B cell (primary cell): Measurements from ENCODE around the gene SPSB1. TPM values are rescaled to one million over a fixed set of nuclear protein-coding genes. Genes with fewer than 3 reads are reported as not detected.

Experiments
- ATAC-seq: fragments of 200-7000 bp; cut with Tn5 transposase; one replicate; pipeline ENCODE4 v1.10.0; 2021; ENCODE audit warnings: low read depth, mild to moderate bottlenecking, moderate number of reproducible peaks, moderate library complexity
- CTCF ChIA-PET: fragments of 350-600 bp; sonication (Branson Sonifier 250); formaldehyde crosslinking; loops from one replicate; lab custom pipeline; 2021; ENCODE audit warnings: antibody characterized with exemption, inconsistent platforms; lab: Charles Lee
- POLR2A ChIA-PET: fragments of 350-600 bp; sonication (Branson Sonifier 250); formaldehyde crosslinking; loops from one replicate; lab custom pipeline; 2021; ENCODE audit warnings: antibody characterized with exemption; lab: Charles Lee
- DNase-seq: peaks from one replicate; pipeline ENCODE4 v3.0.0; 2013
- H2AFZ ChIP-seq: 2 replicates; pipeline ENCODE4 v1.6.1; 2012; ENCODE audit warnings: mild to moderate bottlenecking, low read depth, low read length; ENCODE audit not compliant: insufficient read depth, poor library complexity, severe bottlenecking
- H3K27ac ChIP-seq, 2 donors: 1 replicate in 1 of 2; 2 replicates in 1 of 2; pipeline ENCODE4 v1.5.1; 2012 to 2013; ENCODE audit warnings: low read length in 2 of 2, mild to moderate bottlenecking in 2 of 2, moderate library complexity in 1 of 2
- H3K27me3 ChIP-seq, 4 experiments: fragments of 200-600 bp in 1 of 4; sonication (generic) in 1 of 4; replicated peaks in 1 of 4; 1 replicate in 2 of 4; 2 replicates in 2 of 4; pipeline versions ENCODE4 v1.6.1 to v1.7.0; 2013 to 2016; ENCODE audit warnings: low read length in 3 of 4, mild to moderate bottlenecking in 2 of 4, mixed read lengths in 1 of 4, moderate library complexity in 1 of 4; ENCODE audit not compliant: insufficient read depth in 4 of 4, control insufficient read depth in 3 of 4; ENCODE audit errors: control extremely low read depth in 1 of 4
- H3K36me3 ChIP-seq, 2 experiments: replicated peaks in 1 of 2; 1 replicate in 1 of 2; 2 replicates in 1 of 2; pipeline versions ENCODE4 v1.6.1 to v1.7.1; 2013; ENCODE audit warnings: low read length in 1 of 2; ENCODE audit not compliant: insufficient read depth in 2 of 2, control insufficient read depth in 1 of 2; ENCODE audit errors: control extremely low read depth in 1 of 2, extremely low read depth in 1 of 2
- H3K4me1 ChIP-seq, 2 donors: fragments of 200-600 bp in 1 of 2; sonication (generic) in 1 of 2; 1 replicate in 1 of 2; 2 replicates in 1 of 2; pipeline versions ENCODE4 v1.5.1 to v1.6.1; 2013 to 2017; ENCODE audit warnings: low read length in 2 of 2; ENCODE audit not compliant: control insufficient read depth in 2 of 2, insufficient read depth in 2 of 2
- H3K4me2 ChIP-seq: replicated peaks from 2 replicates; pipeline ENCODE3; 2012; ENCODE audit warnings: mild to moderate bottlenecking, low read depth, low read length; ENCODE audit not compliant: poor library complexity, severe bottlenecking
- H3K4me3 ChIP-seq, 5 experiments: fragments of 200-600 bp in 1 of 5; sonication (generic) in 1 of 5; 1 replicate in 3 of 5; 2 replicates in 2 of 5; pipeline versions ENCODE4 v1.5.1 to v1.7.0; 2011 to 2016; ENCODE audit warnings: low read length in 4 of 5, mild to moderate bottlenecking in 4 of 5, low read depth in 2 of 5, control low read depth in 1 of 5, moderate library complexity in 1 of 5; ENCODE audit not compliant: insufficient read depth in 1 of 5; ENCODE audit errors: control extremely low read depth in 1 of 5, extremely low read depth in 1 of 5
- H3K79me2 ChIP-seq: fragments of 200-600 bp; sonication (generic); one replicate; pipeline ENCODE4 v1.6.0; 2016; ENCODE audit warnings: low read length; ENCODE audit not compliant: control insufficient read depth, insufficient read depth
- H3K9ac ChIP-seq: fragments of 200-600 bp; sonication (generic); 2 replicates; pipeline ENCODE4 v1.6.1; 2017; ENCODE audit warnings: mild to moderate bottlenecking, low read length, moderate library complexity
- H3K9me3 ChIP-seq, 3 donors: one replicate each; pipeline versions ENCODE4 v1.6.1 to v1.7.1; 2013; ENCODE audit warnings: low read length in 2 of 3; ENCODE audit not compliant: control insufficient read depth in 2 of 3, insufficient read depth in 1 of 3; ENCODE audit errors: control extremely low read depth in 1 of 3
- H4K20me1 ChIP-seq: 2 replicates; pipeline ENCODE4 v1.6.0; 2012; ENCODE audit warnings: mild to moderate bottlenecking, low read length; ENCODE audit not compliant: insufficient read depth, control insufficient read depth, poor library complexity, severe bottlenecking
- H3K27ac Mint-ChIP-seq: one replicate; pipeline ENCODE4 v1.8.0; 2021; ENCODE audit warnings: mixed read lengths
- H3K27me3 Mint-ChIP-seq: one replicate; pipeline ENCODE4 v1.8.0; 2021; ENCODE audit warnings: mixed read lengths
- H3K4me1 Mint-ChIP-seq: one replicate; pipeline ENCODE4 v1.8.0; 2021; ENCODE audit warnings: mixed read lengths
- H3K4me3 Mint-ChIP-seq: one replicate; pipeline ENCODE4 v1.8.0; 2021; ENCODE audit warnings: mixed read lengths
- H3K9me3 Mint-ChIP-seq: one replicate; pipeline ENCODE4 v1.8.0; 2022; ENCODE audit warnings: mixed read lengths; ENCODE audit not compliant: insufficient read depth
- EZH2 ChIP-seq: IDR thresholded peaks from 2 replicates; pipeline ENCODE4 v1.6.1; 2012; ENCODE audit warnings: borderline replicate concordance, low read depth, mild to moderate bottlenecking, moderate library complexity, low read length; ENCODE audit not compliant: insufficient read depth, poor library complexity, severe bottlenecking
- WGBS: methylation state at CpG from one replicate; pipeline ENCODE4 v1.1.5; 2013; ENCODE audit warnings: missing lambda C conversion rate; ENCODE audit not compliant: insufficient coverage; 5-methylcytosine and 5-hydroxymethylcytosine counted together
- intact Hi-C: fragments of 100-400 bp; cut with micrococcal nuclease; formaldehyde crosslinking; loops from one replicate; pipeline ENCODE4 v1.10.0; 2022
- polyA plus RNA-seq: library from polyadenylated mRNA; depleted of rRNA; stranded (reverse); fragments of >200 nt; gene quantifications from 2 replicates; pipeline ENCODE4 v1.2.3, GENCODE V29; 2012
- total RNA-seq, 2 donors: library from RNA; stranded (reverse); fragments of 120-200 nt in 1 of 2; gene quantifications; 1 replicate in 1 of 2; 2 replicates in 1 of 2; pipeline versions ENCODE4 v1.2.3 to v1.2.4, GENCODE V29; 2013 to 2022
- TF ChIP-seq, protein P1 (sequence below): fragments of 200-600 bp; IDR thresholded peaks from one replicate; pipeline ENCODE4 v1.8.0; 2022; ENCODE audit warnings: antibody characterized with exemption, mild to moderate bottlenecking

Gene SPSB1
- total and polyA plus RNA-seq, 2 donors (not counting 1 experiment from before 2014, with no cell fraction given): 1.7 to 9.4 TPM

DNA sequence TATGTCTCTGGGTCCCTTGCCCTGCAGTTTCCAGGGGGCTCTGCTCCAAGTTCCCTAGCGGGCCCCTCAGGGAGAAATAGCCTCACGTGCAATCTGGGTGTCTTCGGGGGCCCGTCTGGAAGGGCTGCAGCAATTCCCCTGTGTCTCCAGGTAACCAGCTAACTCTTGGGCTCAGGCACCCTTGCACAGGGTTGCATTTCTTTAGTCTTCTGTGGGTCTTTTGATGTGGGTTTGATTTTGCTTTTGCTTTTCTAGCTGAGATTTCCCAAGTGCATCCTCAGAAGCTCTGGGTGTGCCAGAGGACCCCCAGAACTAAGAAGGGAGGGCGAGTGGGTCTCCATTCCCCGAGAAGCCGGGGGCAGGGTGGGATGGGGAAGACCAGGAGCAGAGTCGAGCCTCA lies 75.7 kb downstream of the SPSB1 start:
- no peaks in the 10 kb centered on the region for H4K20me1 ChIP-seq

DNA sequence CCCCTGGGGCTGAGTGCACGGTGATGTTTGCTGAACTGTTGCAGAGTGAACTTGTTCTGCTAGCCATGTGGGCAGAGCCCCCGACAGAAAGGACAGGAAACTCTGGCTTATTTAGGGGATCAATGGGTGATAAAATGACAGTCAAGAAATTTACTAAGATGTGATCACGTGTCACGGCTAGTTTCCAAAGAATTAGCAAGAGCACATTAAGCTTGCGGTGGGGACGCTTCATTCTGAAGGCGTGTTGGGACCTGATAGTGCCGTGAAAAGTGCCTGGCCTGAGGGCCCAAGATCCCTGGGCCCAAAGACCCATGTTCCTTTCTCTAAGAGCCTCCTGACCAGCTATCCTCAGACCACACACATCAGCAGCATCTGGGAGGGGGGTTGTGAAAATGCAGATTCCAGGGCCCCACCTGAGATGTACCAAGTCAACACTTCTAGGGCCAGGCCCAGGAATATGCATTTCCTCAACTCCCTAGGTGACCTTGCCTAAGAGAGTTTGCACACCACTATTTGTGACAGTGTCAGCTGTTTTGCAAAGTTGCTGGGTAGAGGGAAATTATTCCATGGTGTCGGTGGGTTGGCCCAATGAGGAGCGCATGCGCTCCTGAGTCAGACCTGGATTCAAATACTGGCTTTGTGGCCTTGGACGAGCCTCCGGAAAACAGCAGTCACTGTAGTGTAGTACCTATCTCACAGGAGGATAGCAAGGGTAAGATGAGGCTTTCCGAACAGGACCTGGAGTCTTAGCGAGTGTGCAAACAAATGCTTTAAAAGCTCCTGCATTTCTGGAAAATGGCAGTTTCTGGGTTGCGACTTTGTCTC lies 77.5 kb downstream of the SPSB1 start:
- Mint-ChIP-seq H3K27ac (peak overlapping the region; percentile 70), H3K4me1 (peaks cover 3% of the 10 kb centered on the region), H3K4me3 (no peak overlapping the region), H3K27me3 (no peaks in the 10 kb centered on the region), H3K9me3 (no peaks in the 10 kb centered on the region)
- POLR2A ChIA-PET: no interaction called here
- Histone ChIP-seq H3K27me3 (no peaks in the 10 kb centered on the region), H4K20me1 (no peaks in the 10 kb centered on the region), H3K9ac (no peak overlapping the region), H3K9me3 (no peaks in the 10 kb centered on the region), H3K27ac (no peak overlapping the region), H3K36me3 (no peaks in the 10 kb centered on the region), H3K4me3 (no peak overlapping the region), H3K4me1 (peaks cover 0 to 6% of the 10 kb centered on the region in 2 donors), H2AFZ (no peak overlapping the region), H3K79me2 (no peaks in the 10 kb centered on the region), H3K4me2 (no peak overlapping the region)
- TF ChIP-seq, protein P1, sequence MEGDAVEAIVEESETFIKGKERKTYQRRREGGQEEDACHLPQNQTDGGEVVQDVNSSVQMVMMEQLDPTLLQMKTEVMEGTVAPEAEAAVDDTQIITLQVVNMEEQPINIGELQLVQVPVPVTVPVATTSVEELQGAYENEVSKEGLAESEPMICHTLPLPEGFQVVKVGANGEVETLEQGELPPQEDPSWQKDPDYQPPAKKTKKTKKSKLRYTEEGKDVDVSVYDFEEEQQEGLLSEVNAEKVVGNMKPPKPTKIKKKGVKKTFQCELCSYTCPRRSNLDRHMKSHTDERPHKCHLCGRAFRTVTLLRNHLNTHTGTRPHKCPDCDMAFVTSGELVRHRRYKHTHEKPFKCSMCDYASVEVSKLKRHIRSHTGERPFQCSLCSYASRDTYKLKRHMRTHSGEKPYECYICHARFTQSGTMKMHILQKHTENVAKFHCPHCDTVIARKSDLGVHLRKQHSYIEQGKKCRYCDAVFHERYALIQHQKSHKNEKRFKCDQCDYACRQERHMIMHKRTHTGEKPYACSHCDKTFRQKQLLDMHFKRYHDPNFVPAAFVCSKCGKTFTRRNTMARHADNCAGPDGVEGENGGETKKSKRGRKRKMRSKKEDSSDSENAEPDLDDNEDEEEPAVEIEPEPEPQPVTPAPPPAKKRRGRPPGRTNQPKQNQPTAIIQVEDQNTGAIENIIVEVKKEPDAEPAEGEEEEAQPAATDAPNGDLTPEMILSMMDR: no peak
- TF ChIP-seq EZH2: no peak
- no peak for DNase-seq
- 79% methylated on average over 14 of the region's 16 CpGs for WGBS
- intact Hi-C loops: no loop called here
- no peak for ATAC-seq
- CTCF ChIA-PET: interaction anchor here (0.9 kb wide), 1 partner anchor 85 kb away, joined by 3 read pairs; no protein-coding TSS in a partner anchor

More for the DNA sequence above, 75.7 kb downstream of the SPSB1 start:
- no peaks in the 10 kb centered on the region for H3K27me3 Mint-ChIP-seq
- DNase-seq (no peak), ATAC-seq (no peak)
- Histone ChIP-seq H3K36me3 (no peaks in the 10 kb centered on the region), H2AFZ (no peak overlapping the region), H3K4me3 (no peak overlapping the region), H3K79me2 (no peaks in the 10 kb centered on the region), H3K27me3 (no peaks in the 10 kb centered on the region), H3K27ac (no peak overlapping the region), H3K4me2 (no peak overlapping the region), H3K9me3 (no peaks in the 10 kb centered on the region), H3K9ac (no peak overlapping the region), H3K4me1 (peaks cover under 1 to 7% of the 10 kb centered on the region in 2 donors)
- POLR2A ChIA-PET: no interaction called here
- H3K4me3 Mint-ChIP-seq: no peak overlapping the region
- H3K9me3 Mint-ChIP-seq: no peaks in the 10 kb centered on the region
- WGBS: 23% methylated on average over 7 of the region's 8 CpGs
- intact Hi-C loops: no loop called here
- H3K4me1 Mint-ChIP-seq: peaks cover 4% of the 10 kb centered on the region
- peak overlapping the region; percentile 37 for H3K27ac Mint-ChIP-seq
- TF ChIP-seq, protein P1: no peak
- TF ChIP-seq EZH2: no peak
- CTCF ChIA-PET: interaction anchor here (0.9 kb wide), 1 partner anchor 123 kb away, joined by 3 read pairs; no protein-coding TSS in a partner anchor
